ENCODE measurements around the gene CPA4.

GRCh38 chr7:130333832-130334231, 40.9 kb downstream of the CPA4 start:
- TF ChIP-seq CTCF (IDR thresholded peaks at IDR 0.05; ENCODE audit: low read depth, low read length) = no peak
- TF ChIP-seq POLR2A (IDR thresholded peaks at IDR 0.05; ENCODE audit: extremely low read depth, insufficient read length) = no peak
- no peak for TF ChIP-seq MYC (IDR thresholded peaks at IDR 0.05; ENCODE audit: low read depth, low read length)
